ENCODE measurements around the gene CLSTN3. TPM values are rescaled to one million over a fixed set of nuclear protein-coding genes. Genes with fewer than 3 reads are reported as not detected.

Gene CLSTN3
- total RNA-seq, 1 donor, result 7.6 TPM

DNA sequence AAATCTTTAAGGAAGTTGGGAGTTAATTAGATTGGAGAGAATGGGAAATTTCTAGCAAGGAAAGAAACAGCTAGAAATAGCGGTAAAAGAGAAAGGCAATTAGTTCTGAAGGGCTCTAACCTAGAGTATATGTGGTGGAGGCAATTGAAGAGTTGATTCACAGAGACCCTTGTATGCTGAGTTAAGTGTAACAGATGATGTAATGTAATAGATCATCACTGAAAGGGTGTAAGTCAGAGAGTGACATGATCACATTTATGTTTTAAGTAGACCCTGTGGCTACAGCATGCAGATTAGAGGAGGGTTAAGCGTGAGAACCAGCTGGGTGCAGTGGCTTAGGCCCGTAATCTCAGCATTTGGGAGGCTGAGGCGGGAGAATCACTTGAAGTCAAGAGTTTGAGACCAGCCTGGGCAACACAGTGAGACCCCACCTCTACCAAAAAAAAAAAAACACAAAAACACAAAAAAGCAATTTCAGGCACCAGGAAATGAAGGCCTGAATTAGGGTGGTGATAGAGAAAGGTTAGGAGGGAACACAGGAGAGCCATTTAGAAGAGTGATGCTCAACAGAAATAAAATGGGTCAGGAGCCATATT, 4.4 kb upstream of the CLSTN3 start:
- H3K27ac ChIP-seq (ENCODE audit: low read depth, low read length), result no peak overlapping the region
- no peaks in the 10 kb centered on the region for H3K9me3 ChIP-seq (ENCODE audit: low read depth, low read length)
- H3K4me3 ChIP-seq (ENCODE audit: insufficient read depth, low read length), result no peak overlapping the region
- no peak for DNase-seq (ENCODE audit: insufficient read length, low spot score, missing footprints)
- H3K4me2 ChIP-seq (ENCODE audit: insufficient read depth, low read length), result no peak overlapping the region
- H4K20me1 ChIP-seq (ENCODE audit: insufficient read depth, low read length), result no peaks in the 10 kb centered on the region
- H3K27me3 ChIP-seq (ENCODE audit: insufficient read depth, low read length), result peaks cover 5% of the 10 kb centered on the region
- TF ChIP-seq, protein P1, sequence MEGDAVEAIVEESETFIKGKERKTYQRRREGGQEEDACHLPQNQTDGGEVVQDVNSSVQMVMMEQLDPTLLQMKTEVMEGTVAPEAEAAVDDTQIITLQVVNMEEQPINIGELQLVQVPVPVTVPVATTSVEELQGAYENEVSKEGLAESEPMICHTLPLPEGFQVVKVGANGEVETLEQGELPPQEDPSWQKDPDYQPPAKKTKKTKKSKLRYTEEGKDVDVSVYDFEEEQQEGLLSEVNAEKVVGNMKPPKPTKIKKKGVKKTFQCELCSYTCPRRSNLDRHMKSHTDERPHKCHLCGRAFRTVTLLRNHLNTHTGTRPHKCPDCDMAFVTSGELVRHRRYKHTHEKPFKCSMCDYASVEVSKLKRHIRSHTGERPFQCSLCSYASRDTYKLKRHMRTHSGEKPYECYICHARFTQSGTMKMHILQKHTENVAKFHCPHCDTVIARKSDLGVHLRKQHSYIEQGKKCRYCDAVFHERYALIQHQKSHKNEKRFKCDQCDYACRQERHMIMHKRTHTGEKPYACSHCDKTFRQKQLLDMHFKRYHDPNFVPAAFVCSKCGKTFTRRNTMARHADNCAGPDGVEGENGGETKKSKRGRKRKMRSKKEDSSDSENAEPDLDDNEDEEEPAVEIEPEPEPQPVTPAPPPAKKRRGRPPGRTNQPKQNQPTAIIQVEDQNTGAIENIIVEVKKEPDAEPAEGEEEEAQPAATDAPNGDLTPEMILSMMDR (IDR thresholded peaks at IDR 0.05; ENCODE audit: extremely low read depth, low read depth, low read length), result no peak
- H3K4me1 ChIP-seq (ENCODE audit: insufficient read depth, low read length), result peaks cover 10% of the 10 kb centered on the region
- H3K36me3 ChIP-seq (ENCODE audit: insufficient read depth, low read length), result no peaks in the 10 kb centered on the region
- H2AFZ ChIP-seq (ENCODE audit: low read length), result no peak overlapping the region
- no peaks in the 10 kb centered on the region for H3K79me2 ChIP-seq (ENCODE audit: insufficient read depth, low read length)

DNA sequence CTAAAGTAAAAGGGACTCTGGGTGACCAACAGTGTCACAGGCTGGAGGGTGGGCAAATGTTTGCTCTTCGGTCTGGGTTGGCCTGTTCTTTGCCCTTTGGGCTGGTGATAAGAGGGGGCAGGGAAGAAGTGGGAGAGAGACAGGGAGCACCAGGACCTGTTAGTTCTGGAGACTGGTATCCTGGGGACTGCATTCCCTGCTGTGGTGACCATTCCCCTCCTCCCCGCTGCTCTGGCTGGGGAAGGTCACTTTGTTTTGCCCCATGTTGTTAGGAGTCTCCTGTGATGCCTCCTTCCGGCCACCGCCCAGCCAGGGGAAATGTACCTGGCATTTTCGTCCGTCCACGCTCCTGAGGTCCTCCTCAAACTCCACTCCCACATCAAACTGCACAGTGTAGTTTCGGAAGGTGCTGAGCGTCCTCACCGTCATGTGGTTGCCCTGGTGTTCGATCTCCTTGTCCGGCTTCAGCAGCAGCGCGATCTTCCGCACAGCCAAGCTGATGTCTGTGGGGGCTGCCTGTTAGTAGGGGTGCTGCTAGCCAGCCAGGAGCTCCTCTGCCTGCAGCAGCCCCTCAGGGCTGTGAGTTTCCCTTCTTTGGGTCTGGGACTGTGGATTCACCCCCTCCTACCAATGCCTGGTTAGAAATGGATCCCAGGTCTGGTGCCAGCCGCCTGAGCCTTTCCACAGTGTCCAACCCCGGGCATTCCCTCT, 2.1 kb upstream of the CLSTN3 start:
- no peak overlapping the region for H3K27ac ChIP-seq (ENCODE audit: low read depth, low read length)
- peaks cover 8% of the 10 kb centered on the region for H3K27me3 ChIP-seq (ENCODE audit: insufficient read depth, low read length)
- no peak for DNase-seq (ENCODE audit: insufficient read length, low spot score, missing footprints)
- H4K20me1 ChIP-seq (ENCODE audit: insufficient read depth, low read length), result no peaks in the 10 kb centered on the region
- no peak overlapping the region for H2AFZ ChIP-seq (ENCODE audit: low read length)
- TF ChIP-seq, protein P1 (IDR thresholded peaks at IDR 0.05; ENCODE audit: extremely low read depth, low read depth, low read length), result no peak
- peaks cover 17% of the 10 kb centered on the region for H3K4me1 ChIP-seq (ENCODE audit: insufficient read depth, low read length)
- no peak overlapping the region for H3K4me3 ChIP-seq (ENCODE audit: insufficient read depth, low read length)
- H3K79me2 ChIP-seq (ENCODE audit: insufficient read depth, low read length), result no peaks in the 10 kb centered on the region
- no peaks in the 10 kb centered on the region for H3K36me3 ChIP-seq (ENCODE audit: insufficient read depth, low read length)
- no peaks in the 10 kb centered on the region for H3K9me3 ChIP-seq (ENCODE audit: low read depth, low read length)
- no peak overlapping the region for H3K4me2 ChIP-seq (ENCODE audit: insufficient read depth, low read length)

DNA sequence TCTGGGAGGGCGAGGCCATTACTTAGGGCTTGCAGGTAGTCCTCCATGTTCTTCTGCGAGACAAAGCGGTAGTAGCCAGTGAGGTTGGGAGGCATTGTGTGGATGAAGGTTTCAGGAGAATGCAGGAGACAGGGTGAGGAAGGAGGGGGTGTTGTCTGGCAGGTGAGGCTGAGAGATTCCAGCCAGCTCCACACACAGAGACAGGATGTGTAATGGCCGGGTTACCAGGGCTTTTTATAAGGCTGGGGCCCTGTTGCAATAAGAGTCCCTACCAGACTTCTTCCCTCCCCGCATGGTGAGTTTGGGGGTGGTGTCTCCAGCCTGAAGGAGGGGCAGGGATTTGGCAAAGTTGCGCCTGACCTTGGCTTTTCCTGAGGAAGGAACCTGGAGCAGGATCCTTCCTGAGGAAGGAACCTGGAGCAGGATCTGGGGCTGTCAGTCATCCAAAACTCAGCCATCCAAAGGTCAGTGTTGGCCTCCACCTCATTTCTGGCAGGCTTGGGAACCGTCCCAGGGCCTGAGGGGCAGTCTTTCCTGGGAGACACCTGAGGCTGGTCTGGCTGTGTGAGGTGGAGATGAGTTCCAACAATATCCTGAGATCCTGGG, 1.4 kb upstream of the CLSTN3 start, which contains the start of gene RBP5:
Gene RBP5 (minus strand): TSS at position 209 of the 606 bp plus-strand sequence. CDS start 114 bp downstream, at position 95.
- peak within 1 kb of the TSS; percentile 65 for H2AFZ ChIP-seq (ENCODE audit: low read length)
- H3K4me3 ChIP-seq (ENCODE audit: insufficient read depth, low read length), result peak within 1 kb of the TSS; percentile 77
- H3K79me2 ChIP-seq (ENCODE audit: insufficient read depth, low read length), result no peaks in the 10 kb centered on the region
- TF ChIP-seq, protein P1 (IDR thresholded peaks at IDR 0.05; ENCODE audit: extremely low read depth, low read depth, low read length), result no peak
- H3K4me2 ChIP-seq (ENCODE audit: insufficient read depth, low read length), result peak within 1 kb of the TSS; percentile 87
- no peaks in the 10 kb centered on the region for H3K9me3 ChIP-seq (ENCODE audit: low read depth, low read length)
- H3K4me1 ChIP-seq (ENCODE audit: insufficient read depth, low read length), result peaks cover 17% of the 10 kb centered on the region
- H3K36me3 ChIP-seq (ENCODE audit: insufficient read depth, low read length), result peaks cover 2% of the 10 kb centered on the region
- H3K27ac ChIP-seq (ENCODE audit: low read depth, low read length), result no peak within 1 kb of the TSS
- H3K27me3 ChIP-seq (ENCODE audit: insufficient read depth, low read length), result peaks cover 8% of the 10 kb centered on the region
- DNase-seq (ENCODE audit: insufficient read length, low spot score, missing footprints), result no peak
- no peaks in the 10 kb centered on the region for H4K20me1 ChIP-seq (ENCODE audit: insufficient read depth, low read length)

Measured in osteoblast (primary cell).